HCEC 1CT (cell line): ENCODE results near the gene PTPRQ.

ENCODE experiments used
- DNase-seq: peaks from one replicate; pipeline ENCODE4 v3.0.0-alpha.2; 2017

PTPRQ gene

GRCh38 chr12:80576641-80577418, 132.8 kb downstream of the PTPRQ start:
- DNase-seq: no peak

- peak; percentile 98 for DNase-seq
Measured at GRCh38 chr12:80580254-80580653, 136.2 kb downstream of the PTPRQ start.

GRCh38 chr12:80581783-80582182, 137.7 kb downstream of the PTPRQ start:
- no peak for DNase-seq

- no peak for DNase-seq
Measured at GRCh38 chr12:80582431-80582830, 138.4 kb downstream of the PTPRQ start.

GRCh38 chr12:80589077-80589476, 145.0 kb downstream of the PTPRQ start:
- no peak for DNase-seq

GRCh38 chr12:80590085-80590484, 146.1 kb downstream of the PTPRQ start:
- peak; percentile 60 for DNase-seq

- peak; percentile 96 for DNase-seq
Measured at GRCh38 chr12:80593766-80594165, 149.7 kb downstream of the PTPRQ start.

GRCh38 chr12:80596509-80596908, 152.5 kb downstream of the PTPRQ start:
- DNase-seq: no peak

GRCh38 chr12:80598004-80598606, 154.1 kb downstream of the PTPRQ start:
- peak; percentile 97 for DNase-seq

- no peak for DNase-seq
Measured at GRCh38 chr12:80602455-80602854, 158.4 kb downstream of the PTPRQ start.

GRCh38 chr12:80607361-80608135, 163.5 kb downstream of the PTPRQ start:
- DNase-seq: no peak

- DNase-seq: no peak
Measured at GRCh38 chr12:80617733-80618132, 173.7 kb downstream of the PTPRQ start.

GRCh38 chr12:80620281-80620680, 176.2 kb downstream of the PTPRQ start:
- DNase-seq: no peak

GRCh38 chr12:80622271-80622670, 178.2 kb downstream of the PTPRQ start:
- DNase-seq: peak; percentile 54

GRCh38 chr12:80625051-80625450, 181.0 kb downstream of the PTPRQ start:
- peak; percentile 37 for DNase-seq

GRCh38 chr12:80625901-80626300, 181.9 kb downstream of the PTPRQ start:
- DNase-seq: peak; percentile 16

GRCh38 chr12:80627782-80628181, 183.7 kb downstream of the PTPRQ start:
- peak; percentile 99 for DNase-seq

- peak; percentile 32 for DNase-seq
Measured at GRCh38 chr12:80632835-80633234, 188.8 kb downstream of the PTPRQ start.

GRCh38 chr12:80634903-80635302, 190.9 kb downstream of the PTPRQ start:
- DNase-seq: no peak

- DNase-seq: peak; percentile 58
Measured at GRCh38 chr12:80636832-80637231, 192.8 kb downstream of the PTPRQ start.

- no peak for DNase-seq
Measured at GRCh38 chr12:80641936-80642335, 197.9 kb downstream of the PTPRQ start.

- peak; percentile 27 for DNase-seq
Measured at GRCh38 chr12:80643961-80644360, 199.9 kb downstream of the PTPRQ start.

- DNase-seq: peak; percentile 90
Measured at GRCh38 chr12:80648881-80649280, 204.8 kb downstream of the PTPRQ start.

GRCh38 chr12:80655751-80656150, 211.7 kb downstream of the PTPRQ start:
- peak; percentile 36 for DNase-seq
